GM21825 (cell line): ENCODE results near the gene TSHR.

Source experiments
- ATAC-seq: cut with Tn5 transposase; IDR thresholded peaks from one replicate; pipeline ENCODE4 v1.9.1; 2021; ENCODE audit warnings: mild to moderate bottlenecking, moderate library complexity; ENCODE audit not compliant: unreplicated experiment

TSHR gene

DNA sequence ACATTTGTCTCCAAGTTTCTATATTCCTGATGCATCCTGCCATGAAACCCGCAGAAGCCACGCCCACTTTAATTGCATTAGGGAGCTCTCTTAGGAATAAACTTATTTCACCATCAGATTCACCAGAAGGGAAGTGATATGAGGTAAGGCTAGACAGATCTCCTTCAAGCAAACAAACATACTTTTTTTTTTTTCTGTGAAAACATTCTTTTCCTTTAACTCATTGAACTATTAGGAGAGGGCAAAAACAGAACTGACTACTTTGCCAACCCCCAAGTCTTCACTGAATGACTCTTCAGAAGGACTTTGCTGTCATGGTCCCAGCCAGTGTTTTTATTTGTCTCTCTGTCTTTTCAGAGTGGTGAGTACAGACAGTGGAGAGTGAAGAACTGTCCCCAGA is 216.9 kb downstream of the TSHR start:
- ATAC-seq = no peak

DNA sequence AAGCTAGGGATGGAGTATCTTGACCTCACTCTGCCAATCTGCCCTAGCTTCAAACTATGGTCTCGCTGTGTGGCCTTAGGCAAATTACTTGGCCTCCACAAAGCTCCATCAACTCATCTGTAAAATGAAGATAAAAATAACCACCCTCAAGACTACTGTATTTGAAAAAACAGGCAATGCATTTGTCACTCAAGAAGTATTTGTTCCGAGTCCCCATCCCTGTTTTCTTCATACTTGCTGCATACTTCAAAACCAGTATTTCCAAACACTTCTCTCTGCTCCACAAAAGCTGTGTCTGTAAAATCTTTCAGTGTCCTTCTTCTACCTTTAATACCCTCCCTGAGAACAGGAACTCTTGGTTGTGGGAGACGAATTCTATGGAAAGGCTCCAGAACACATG is 217.5 kb downstream of the TSHR start:
- no peak for ATAC-seq

DNA sequence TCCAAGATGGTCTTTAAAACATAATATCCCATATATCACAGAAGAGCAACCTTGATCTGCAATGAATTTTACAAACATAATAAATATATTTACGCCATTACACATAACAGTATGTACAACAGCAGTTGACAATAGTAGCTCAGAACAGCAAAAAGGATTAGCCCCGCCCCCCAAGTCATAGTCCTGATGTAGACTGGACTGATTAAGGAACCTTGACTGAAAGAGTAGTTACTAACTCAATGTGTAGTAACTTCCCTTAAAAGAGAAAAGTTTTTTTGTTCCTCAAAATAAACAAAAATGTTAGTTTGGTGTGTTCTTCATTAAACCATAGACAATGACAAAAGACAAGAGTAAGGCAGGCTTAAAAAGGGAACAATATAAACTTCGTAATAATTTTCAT is 220.8 kb downstream of the TSHR start:
- ATAC-seq = no peak

GRCh38 chr14:81177225-81177624 is 221.8 kb downstream of the TSHR start:
- no peak for ATAC-seq

GRCh38 chr14:81178063-81178462 is 222.6 kb downstream of the TSHR start:
- peak; percentile 54 for ATAC-seq

DNA sequence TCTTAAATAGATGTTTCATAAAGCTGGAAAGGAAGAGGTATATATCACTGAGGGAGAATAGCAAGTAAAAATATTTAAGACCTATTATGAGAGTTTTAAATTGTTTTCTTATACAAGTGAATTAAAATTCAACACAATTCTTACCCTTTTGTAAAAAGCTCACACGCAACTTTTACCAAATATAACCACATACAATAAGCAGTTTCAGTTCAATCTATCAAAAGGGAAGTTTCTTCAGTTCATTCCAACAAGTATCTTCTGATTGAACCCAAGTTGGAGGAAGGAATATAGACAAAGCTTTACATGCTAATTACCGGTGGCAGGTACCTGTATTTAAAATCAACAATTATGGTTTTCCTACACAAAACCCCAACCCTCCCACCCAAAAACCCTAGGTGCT is 224.2 kb downstream of the TSHR start:
- ATAC-seq = no peak

- peak; percentile 74 for ATAC-seq
Measured at GRCh38 chr14:81187832-81188522, 232.6 kb downstream of the TSHR start.

DNA sequence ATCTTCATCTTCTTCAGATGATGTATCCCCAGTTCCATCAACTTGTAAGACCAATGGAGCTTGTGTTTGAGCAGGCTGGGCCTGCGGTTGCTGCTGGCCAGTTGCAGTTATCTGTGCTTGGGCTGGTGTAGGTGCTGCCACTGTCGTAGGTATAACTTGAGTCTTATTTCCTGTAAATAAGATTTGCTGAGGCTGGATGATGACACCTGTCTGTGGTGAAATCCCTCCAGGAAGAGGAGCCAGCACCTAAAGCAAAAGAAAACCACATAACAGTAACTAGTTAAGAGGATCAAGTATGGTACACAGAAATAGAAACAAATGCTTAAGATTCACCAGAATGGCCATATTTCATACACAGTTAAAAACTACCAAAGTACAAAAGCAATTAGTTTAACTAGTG is 237.2 kb downstream of the TSHR start:
- no peak for ATAC-seq

DNA sequence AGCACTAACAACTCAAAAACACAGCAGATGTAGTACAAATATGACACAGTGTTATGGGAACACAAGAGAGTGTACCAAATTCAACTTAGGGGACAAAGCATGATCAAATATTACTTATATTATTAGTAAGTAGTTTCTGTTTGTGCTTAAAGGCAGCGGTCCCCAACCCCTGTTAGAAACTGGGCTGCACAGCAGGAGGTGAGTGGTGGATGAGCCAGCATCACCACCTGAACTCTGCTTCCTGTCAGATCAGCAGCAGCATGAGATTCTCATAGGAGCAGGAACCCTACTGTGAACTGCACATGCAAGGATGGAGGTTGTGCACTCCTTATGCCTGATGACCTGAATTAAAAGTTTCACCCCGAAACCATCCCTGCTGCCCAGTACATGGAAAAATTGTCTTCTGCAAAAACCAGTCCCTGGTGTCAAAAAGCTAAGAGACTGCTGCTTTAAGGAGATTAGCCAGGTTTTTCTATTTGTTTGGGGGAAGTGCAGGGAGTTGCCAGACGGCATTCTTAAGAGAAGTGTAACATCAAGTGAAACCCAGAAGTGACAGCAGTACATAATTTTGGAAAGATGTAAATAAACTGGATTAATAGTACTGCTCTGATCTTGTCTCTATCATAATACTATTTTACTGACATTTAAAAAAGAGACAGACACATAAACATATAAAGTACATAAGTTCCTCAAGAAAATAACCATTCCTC is 238.7 kb downstream of the TSHR start:
- ATAC-seq = peak; percentile 70
